Parathyroid adenoma (tissue), 2 donors: ENCODE data around the gene RNF223.

Source experiments
- H2AFZ ChIP-seq: fragments of 300-600 bp; sonication (generic); one replicate; pipeline ENCODE4 v1.7.0; 2017; ENCODE audit warnings: antibody characterized with exemption, mild to moderate bottlenecking
- H3K27ac ChIP-seq: fragments of 300-600 bp; sonication (generic); one replicate; pipeline ENCODE4 v1.7.0; 2017
- H3K27me3 ChIP-seq: fragments of 300-600 bp; sonication (generic); one replicate; pipeline ENCODE4 v1.7.0; 2017; ENCODE audit warnings: low read length; ENCODE audit not compliant: control insufficient read depth, insufficient read depth
- H3K36me3 ChIP-seq: fragments of 300-600 bp; sonication (generic); one replicate; pipeline ENCODE4 v1.7.0; 2017; ENCODE audit warnings: low read length; ENCODE audit not compliant: control insufficient read depth, insufficient read depth
- H3K4me1 ChIP-seq: fragments of 300-600 bp; sonication (generic); one replicate; pipeline ENCODE4 v1.7.0; 2017; ENCODE audit warnings: control low read depth
- H3K4me2 ChIP-seq: fragments of 300-600 bp; sonication (generic); one replicate; pipeline ENCODE4 v1.7.0; 2017; ENCODE audit warnings: low read length
- H3K4me3 ChIP-seq: fragments of 300-600 bp; sonication (generic); one replicate; pipeline ENCODE4 v1.7.0; 2017; ENCODE audit warnings: low read depth, low read length
- H3K79me2 ChIP-seq: fragments of 300-600 bp; sonication (generic); one replicate; pipeline ENCODE4 v1.7.0; 2017; ENCODE audit warnings: control low read depth
- H3K9ac ChIP-seq: fragments of 300-600 bp; sonication (generic); one replicate; pipeline ENCODE4 v1.7.0; 2017; ENCODE audit warnings: mild to moderate bottlenecking
- H3K9me3 ChIP-seq: fragments of 300-600 bp; sonication (generic); one replicate; pipeline ENCODE4 v1.7.0; 2017; ENCODE audit warnings: low read length; ENCODE audit not compliant: control insufficient read depth
- TF ChIP-seq, protein P1 (sequence below): fragments of 300-600 bp; sonication (generic); IDR thresholded peaks from one replicate; pipeline ENCODE4 v1.7.0; 2017; ENCODE audit warnings: antibody characterized with exemption, mild to moderate bottlenecking
- donor health status: primary hyperparathyroidism.

The RNF223 gene

DNA sequence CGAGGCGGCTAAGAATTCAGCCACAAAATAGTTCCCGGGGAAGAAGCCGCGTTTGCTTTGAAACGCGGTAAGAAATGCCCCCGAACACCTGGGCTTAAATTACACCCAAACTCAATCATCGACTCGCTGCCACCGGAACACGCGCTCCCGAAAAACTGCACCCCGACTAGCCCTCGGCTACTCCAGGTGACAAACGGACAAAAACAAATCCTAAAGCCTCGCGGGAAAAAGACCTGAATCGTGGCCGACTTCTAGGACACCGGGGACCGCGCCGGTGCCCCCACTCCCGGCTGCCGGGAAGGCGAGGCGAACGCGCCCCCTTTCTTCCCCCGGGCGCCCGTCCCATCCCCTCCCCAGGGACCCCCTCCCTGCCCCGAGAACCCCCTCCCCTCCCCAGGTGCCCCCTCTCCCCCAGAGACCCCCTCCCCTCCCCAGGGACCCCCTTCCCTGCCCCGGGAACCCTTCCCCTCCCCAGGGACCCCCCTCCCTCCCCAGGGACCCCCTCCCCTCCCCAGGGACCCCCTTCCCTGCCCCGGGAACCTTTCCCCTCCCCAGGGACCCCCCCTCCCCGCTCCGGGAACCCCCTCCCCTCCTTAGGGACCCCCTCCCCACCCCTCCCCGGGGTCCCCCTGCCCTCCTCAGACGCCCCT lies 41.2 kb upstream of the RNF223 start:
- Histone ChIP-seq H2AFZ (peak overlapping the region; percentile 81), H3K4me2 (peak overlapping the region; percentile 63), H3K36me3 (no peaks in the 10 kb centered on the region), H3K9me3 (no peaks in the 10 kb centered on the region), H3K9ac (no peak overlapping the region), H3K27ac (no peak overlapping the region), H3K79me2 (no peaks in the 10 kb centered on the region), H3K4me1 (no peaks in the 10 kb centered on the region), H3K27me3 (no peaks in the 10 kb centered on the region), H3K4me3 (peak overlapping the region; percentile 84)
- TF ChIP-seq, protein P1, sequence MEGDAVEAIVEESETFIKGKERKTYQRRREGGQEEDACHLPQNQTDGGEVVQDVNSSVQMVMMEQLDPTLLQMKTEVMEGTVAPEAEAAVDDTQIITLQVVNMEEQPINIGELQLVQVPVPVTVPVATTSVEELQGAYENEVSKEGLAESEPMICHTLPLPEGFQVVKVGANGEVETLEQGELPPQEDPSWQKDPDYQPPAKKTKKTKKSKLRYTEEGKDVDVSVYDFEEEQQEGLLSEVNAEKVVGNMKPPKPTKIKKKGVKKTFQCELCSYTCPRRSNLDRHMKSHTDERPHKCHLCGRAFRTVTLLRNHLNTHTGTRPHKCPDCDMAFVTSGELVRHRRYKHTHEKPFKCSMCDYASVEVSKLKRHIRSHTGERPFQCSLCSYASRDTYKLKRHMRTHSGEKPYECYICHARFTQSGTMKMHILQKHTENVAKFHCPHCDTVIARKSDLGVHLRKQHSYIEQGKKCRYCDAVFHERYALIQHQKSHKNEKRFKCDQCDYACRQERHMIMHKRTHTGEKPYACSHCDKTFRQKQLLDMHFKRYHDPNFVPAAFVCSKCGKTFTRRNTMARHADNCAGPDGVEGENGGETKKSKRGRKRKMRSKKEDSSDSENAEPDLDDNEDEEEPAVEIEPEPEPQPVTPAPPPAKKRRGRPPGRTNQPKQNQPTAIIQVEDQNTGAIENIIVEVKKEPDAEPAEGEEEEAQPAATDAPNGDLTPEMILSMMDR: no peak

DNA sequence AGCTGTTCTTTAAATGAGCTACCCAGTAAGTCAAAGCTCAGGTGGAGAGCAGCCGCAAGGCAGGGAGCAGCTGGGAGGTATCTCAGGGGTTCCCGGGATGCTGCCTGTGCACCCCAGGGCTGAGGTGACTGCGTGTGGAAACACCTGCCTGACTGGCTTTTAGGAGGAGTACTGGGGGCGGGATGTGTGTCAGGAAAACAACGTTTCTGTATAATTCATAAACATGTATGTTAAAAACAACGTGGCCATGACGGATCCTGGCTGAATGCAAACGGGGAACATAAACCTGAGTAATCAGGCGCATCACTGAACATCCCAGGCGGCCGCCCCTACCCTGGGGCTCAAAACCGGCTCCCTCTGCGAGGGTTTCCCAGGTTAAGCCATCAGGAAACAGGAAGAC lies 40.3 kb upstream of the RNF223 start:
- H3K9me3 ChIP-seq: no peaks in the 10 kb centered on the region
- H3K79me2 ChIP-seq: peaks cover 2% of the 10 kb centered on the region
- H3K27ac ChIP-seq: no peak overlapping the region
- H3K36me3 ChIP-seq: no peaks in the 10 kb centered on the region
- H3K27me3 ChIP-seq: no peaks in the 10 kb centered on the region
- TF ChIP-seq, protein P1: no peak
- H3K4me2 ChIP-seq: no peak overlapping the region
- H2AFZ ChIP-seq: no peak overlapping the region
- no peak overlapping the region for H3K4me3 ChIP-seq
- no peaks in the 10 kb centered on the region for H3K4me1 ChIP-seq
- no peak overlapping the region for H3K9ac ChIP-seq

DNA sequence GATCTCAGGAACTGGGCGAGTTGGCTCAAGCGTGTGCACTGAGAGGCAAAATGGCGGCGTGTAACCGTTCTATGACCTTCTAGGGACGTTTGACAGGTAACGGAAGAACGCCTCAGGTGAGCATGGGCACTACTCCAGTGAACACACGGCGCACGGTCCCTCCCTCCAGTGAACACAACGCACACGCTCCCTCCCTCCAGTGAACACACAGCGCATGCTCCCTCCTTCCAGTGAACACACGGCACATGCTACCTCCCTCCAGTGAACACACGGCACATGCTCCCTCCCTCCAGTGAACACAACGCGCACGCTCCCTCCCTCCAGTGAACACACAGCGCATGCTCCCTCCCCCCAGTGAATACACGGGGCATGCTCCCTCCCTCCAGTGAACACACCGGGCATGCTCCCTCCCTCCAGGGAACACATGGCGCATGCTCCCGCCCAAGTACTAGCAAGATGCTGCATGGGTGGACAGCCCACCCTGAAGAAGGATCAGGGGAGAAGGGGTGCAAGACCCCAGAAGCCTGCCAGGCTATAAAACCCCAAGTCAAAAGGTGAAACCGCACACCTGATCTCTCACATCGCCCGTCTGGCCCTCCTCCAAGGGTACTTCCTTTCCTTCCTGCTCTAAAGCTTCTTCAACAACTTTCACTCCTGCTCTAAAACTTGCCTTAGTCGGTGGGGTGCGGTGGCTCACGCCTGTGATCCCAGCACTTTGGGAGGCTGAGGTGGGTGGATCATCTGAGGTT lies 38.3 kb upstream of the RNF223 start:
- Histone ChIP-seq H3K79me2 (peaks cover 2% of the 10 kb centered on the region), H3K36me3 (no peaks in the 10 kb centered on the region), H3K4me2 (no peak overlapping the region), H3K4me3 (no peak overlapping the region), H3K4me1 (no peaks in the 10 kb centered on the region), H3K27me3 (no peaks in the 10 kb centered on the region), H3K9me3 (no peaks in the 10 kb centered on the region), H3K27ac (no peak overlapping the region), H3K9ac (no peak overlapping the region), H2AFZ (no peak overlapping the region)
- TF ChIP-seq, protein P1: no peak

DNA sequence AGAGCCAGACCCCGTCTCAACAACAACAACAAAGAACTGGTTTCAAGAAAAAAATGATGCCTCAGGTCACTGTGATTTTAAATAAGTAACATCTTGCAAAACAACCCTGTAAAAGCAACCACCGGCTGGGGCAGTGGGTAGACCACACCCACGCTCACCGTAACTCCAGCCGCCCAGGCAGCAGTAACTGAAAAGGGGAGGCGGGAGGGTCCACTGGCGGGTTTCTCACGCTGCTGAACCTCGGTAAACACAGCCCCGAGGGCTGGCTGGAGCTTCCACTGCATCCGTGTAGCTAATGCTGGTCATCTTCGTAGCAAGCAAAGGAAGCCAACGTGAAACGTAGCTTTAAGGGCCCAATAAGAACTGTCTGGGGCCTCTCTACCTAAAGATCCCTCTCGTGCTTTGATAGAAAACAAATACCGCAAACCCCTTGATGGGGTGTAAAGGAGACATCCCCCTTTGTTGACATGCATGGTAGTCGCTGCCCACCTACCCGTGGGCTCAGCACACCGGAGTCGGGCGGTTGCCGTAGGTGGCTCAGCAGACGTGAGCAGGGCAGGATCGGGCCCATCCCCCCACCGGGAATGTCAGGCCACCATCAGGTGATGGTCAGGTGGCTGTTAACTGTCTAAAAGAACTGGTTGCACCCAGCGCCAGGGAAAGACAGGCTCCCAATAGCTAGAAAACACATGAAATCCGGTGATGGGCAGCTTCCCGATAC lies 37.6 kb upstream of the RNF223 start:
- H3K9ac ChIP-seq: no peak overlapping the region
- H3K79me2 ChIP-seq: peaks cover 2% of the 10 kb centered on the region
- no peaks in the 10 kb centered on the region for H3K9me3 ChIP-seq
- no peaks in the 10 kb centered on the region for H3K4me1 ChIP-seq
- H3K4me3 ChIP-seq: no peak overlapping the region
- TF ChIP-seq, protein P1: no peak
- H2AFZ ChIP-seq: no peak overlapping the region
- no peak overlapping the region for H3K4me2 ChIP-seq
- no peaks in the 10 kb centered on the region for H3K27me3 ChIP-seq
- H3K36me3 ChIP-seq: no peaks in the 10 kb centered on the region
- no peak overlapping the region for H3K27ac ChIP-seq
